Vagina (tissue), 2 donors: ENCODE data around the gene PALLD.

Experiments
- POLR2A ChIP-seq, 2 donors: fragments of 450-650 bp; IDR thresholded peaks; one replicate each; pipeline ENCODE4 v1.6.1; 2017; ENCODE audit warnings: antibody characterized with exemption in 2 of 2, mild to moderate bottlenecking in 2 of 2, moderate library complexity in 2 of 2
- TF ChIP-seq, protein P1 (sequence below), 3 experiments: fragments of 450-650 bp in 2 of 3; fragments of 200-600 bp in 1 of 3; sonication (generic) in 1 of 3; IDR thresholded peaks; one replicate each; pipeline ENCODE4 v1.5.1; 2017 to 2019; ENCODE audit warnings: antibody characterized with exemption in 3 of 3, mild to moderate bottlenecking in 2 of 3, moderate library complexity in 2 of 3

DNA sequence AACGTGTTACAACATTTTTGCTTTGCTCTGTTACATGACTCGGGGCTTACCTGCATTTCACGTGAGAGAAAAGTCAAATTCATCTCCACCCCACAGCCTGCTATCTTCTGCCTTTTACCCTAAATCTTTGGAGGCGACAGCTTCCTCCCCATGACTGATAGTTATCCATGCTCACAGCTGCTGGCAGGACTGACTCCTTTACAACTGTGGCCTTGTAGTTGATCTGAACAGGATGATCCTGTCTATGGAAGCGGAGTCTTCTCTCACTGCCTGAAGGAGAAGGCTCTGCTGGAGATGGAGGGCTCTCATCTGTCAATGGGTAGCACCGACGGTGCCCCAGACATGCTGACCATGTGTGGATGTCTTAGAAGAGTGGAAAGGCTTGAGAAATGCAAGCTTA, 362.2 kb downstream of the PALLD start:
- TF ChIP-seq, protein P1, sequence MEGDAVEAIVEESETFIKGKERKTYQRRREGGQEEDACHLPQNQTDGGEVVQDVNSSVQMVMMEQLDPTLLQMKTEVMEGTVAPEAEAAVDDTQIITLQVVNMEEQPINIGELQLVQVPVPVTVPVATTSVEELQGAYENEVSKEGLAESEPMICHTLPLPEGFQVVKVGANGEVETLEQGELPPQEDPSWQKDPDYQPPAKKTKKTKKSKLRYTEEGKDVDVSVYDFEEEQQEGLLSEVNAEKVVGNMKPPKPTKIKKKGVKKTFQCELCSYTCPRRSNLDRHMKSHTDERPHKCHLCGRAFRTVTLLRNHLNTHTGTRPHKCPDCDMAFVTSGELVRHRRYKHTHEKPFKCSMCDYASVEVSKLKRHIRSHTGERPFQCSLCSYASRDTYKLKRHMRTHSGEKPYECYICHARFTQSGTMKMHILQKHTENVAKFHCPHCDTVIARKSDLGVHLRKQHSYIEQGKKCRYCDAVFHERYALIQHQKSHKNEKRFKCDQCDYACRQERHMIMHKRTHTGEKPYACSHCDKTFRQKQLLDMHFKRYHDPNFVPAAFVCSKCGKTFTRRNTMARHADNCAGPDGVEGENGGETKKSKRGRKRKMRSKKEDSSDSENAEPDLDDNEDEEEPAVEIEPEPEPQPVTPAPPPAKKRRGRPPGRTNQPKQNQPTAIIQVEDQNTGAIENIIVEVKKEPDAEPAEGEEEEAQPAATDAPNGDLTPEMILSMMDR (IDR thresholded peaks at IDR 0.05), result no peak
- TF ChIP-seq POLR2A (IDR thresholded peaks at IDR 0.05), result no peak
